GM19395 (cell line): Measurements from ENCODE around the gene TPGS1.

Experiments used
- ATAC-seq: cut with Tn5 transposase; IDR thresholded peaks from one replicate; pipeline ENCODE4 v1.9.1; 2021; ENCODE audit warnings: mild to moderate bottlenecking, moderate library complexity; ENCODE audit not compliant: unreplicated experiment

The TPGS1 gene

DNA sequence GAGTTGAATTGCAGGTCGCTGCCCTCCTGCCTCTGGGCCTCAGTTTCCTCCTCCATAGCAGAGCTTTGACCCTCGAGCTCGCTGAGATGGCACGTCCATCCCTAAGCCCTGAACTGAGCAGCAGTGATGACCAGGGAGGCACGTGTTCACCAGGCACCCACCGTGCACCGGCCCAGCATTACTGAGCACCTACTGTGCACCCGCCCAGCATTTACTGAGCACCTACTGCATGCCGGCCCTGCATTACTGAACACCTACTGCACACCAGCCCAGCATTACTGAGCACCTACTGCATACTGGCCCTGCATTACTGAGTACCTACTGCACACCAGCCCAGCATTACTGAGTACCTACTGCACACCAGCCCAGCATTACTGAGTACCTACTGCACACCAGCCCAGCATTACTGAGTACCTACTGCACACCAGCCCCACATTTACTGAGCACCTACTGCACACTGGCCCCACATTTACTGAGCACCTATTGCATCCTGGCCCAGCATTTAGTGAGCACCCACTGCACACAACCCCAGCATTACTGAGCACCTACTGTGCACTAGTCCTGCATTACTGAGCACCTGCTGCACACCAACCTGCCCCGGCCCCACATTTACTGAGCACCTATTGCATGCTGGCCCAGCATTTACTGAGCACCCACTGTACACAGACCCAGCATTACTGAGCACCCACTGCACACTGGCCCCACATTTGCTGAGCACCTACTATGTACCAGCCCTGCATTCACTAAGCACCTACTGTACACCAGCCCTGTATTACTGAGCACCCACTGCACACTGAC lies 6.3 kb downstream of the TPGS1 start:
- ATAC-seq, result no peak

DNA sequence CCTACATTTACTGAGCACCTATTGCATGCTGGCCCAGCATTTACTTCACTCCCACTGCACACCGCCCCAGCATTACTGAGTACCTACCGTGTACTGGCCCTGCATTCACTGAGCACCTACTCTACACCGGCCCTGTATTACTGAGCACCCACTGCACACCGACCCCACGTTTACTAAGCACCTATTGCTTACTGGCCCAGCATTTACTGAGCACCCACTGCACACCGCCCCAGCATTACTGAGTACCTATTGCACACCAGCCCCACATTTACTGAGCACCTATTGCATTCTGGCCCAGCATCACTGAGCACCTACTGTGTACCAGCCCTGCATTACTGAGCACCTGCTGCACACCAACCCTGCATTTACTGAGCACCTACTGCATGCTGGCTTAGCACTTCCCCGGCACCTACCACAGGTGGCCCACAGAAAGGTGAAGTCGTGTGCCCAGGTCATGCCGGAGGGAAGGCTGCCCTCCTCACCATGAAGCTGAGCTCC lies 6.9 kb downstream of the TPGS1 start:
- ATAC-seq, result no peak

GRCh38 chr19:517721-518597 lies 10.7 kb downstream of the TPGS1 start:
- no peak for ATAC-seq

DNA sequence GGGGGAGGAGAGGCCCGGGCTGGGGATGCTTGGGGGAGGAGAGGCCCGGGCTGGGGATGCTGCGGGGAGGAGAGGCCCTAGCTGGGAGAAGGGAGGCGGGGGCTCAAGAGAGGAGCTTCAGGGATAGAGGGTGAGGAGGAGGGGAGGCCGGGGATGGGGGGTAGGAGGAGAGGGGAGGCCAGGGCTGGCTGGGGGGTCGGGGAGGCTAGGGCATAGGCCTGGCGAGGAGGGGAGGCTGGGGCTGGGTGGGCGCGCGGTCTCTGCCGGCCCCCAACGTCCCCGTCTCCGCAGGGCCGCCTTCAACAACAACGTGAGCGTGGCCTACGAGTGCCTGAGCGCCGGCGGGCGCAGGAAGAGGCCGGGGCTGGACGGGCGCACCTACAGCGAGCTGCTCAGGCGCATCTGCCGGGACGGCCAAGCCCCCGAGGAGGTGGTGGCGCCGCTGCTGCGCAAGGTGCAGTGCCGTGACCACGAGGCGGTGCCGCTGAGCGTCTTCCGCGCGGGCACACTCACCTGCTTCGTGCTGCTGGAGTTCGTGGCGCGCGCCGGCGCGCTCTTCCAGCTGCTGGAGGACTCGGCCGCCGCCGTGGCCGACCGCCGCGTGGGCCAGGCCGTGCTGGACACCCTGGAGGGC lies 11.4 kb downstream of the TPGS1 start:
- no peak for ATAC-seq

- no peak for ATAC-seq
These were observed 12.2 kb downstream of the TPGS1 start for GRCh38 chr19:519449-519865.

- ATAC-seq, result no peak
These were observed 15.4 kb downstream of the TPGS1 start for GRCh38 chr19:522726-523125.

- ATAC-seq, result no peak
These were observed 16.9 kb downstream of the TPGS1 start for GRCh38 chr19:524062-524674.

DNA sequence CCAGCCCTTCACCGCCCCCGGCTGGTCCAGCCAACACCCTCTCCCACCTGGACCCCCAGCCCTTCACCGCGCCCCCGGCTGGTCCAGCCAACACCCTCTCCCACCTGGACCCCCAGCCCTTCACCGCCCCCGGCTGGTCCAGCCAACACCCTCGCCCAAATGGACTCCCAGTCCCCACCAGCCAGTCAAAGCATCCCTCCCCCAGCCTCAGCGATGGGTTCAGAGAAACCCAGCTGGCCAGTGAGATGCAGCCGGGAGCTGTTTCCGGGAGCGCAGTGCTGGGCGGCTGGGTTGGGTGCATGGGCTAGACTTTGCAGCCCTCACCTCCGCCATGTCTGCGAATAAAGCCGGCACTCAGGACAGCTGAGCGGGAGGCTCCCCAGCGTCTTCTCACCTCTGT lies 17.7 kb downstream of the TPGS1 start:
- no peak for ATAC-seq

GRCh38 chr19:525857-526419 lies 18.6 kb downstream of the TPGS1 start:
- ATAC-seq, result no peak

DNA sequence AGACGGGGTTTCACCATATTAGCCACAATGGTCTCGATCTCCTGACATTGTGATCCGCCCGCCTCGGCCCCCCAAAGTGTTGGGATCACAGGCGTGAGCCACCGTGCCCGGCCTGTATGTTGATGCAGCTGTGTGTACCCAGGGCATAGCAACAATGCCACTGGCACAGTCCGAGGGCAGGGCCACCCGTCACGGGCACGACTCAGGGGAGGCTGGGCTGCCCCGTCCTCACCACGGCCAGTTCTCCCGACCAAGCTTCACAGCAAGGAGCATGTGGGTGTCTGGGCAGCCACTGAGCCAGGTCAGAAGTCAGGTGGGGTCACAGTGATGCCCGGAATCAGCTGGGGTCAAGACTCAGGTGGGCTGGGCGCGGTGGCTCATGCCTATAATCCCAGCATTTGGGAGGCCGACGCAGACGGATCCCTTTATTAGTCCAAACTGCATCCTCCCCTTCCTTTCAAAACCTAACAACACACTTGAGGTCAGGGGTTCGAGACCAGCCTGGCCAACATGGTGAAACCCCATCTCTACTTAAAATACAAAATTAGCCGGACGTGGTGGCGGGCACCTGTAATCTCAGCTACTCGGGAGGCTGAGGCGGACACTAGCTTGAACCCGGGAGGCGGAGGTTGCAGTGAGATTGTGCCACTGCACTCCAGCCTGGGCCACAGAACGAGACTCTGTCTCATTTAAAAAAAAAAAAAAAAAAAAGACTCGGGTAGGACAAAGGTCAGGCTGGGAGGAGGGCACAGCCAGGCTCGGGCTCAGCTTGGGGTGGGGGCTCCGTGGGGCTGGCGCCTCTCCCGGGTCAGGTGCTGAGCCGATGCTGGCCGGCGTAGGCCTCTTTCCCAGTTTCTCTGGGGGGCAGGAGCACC lies 23.1 kb downstream of the TPGS1 start:
- no peak for ATAC-seq

DNA sequence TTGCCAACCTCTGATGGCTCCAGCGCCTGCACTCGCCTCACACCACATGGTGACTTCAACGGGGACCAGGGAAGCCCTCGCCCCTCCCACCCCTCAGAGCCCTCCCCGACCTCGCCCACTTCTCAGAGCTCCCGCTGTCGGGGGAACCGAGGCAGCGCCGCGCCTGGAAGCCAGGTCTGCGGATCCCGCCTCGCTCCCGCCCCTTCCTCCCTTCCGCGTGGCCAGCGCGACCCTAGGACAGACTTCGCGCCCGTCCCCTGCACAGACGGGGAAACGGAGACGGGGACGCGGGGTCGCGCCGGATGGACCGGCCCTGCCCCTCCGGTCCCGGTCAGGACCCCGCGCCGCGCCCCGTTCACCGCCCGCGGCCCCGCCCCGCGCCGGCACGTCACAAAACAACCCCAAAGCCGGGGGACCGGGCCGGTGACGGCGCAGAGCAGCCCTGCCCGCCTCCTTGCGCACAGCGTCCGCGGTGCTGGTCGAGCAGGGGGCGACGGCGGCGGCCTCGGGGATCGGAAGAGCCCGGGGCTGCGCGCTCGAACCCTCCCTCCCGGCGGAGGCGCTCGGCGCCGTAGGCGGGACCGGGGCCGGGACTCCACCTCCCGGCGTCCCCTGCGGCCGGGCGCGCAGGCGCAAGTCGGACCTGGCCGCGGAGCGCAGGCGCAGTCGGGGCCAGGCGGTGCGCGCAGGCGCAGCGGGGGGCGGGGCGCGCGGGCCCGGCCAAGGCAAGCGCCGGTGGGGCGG lies 23.9 kb downstream of the TPGS1 start:
- ATAC-seq, result peak; percentile 50

DNA sequence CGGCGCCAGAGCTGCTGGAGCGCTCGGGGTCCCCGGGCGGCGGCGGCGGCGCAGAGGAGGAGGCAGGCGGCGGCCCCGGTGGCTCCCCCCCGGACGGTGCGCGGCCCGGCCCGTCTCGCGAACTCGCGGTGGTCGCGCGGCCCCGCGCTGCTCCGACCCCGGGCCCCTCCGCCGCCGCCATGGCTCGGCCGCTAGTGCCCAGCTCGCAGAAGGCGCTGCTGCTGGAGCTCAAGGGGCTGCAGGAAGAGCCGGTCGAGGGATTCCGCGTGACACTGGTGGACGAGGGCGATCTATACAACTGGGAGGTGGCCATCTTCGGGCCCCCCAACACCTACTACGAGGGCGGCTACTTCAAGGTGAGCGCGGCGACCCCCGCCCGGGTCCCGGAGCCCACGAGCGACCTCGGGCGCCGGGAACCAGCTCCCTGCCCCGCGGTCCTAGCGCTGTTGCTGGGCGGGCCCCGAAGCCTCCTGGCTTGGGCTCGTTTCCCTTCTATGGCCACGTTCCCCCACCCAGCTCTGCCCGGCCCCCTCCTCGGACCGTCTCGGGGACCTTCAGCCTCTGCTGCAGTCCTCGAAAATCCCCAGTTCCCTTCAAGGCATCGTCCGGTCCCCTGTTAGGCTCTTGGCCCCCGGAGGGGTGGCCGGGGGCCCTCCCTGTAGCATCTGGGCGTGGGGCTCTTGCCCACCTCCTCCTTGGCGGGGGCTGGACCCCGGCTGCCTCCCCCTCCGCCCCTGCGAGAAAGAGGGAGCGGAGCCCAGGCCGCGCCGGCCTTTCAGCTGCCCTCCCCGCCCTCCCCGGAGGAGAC lies 24.7 kb downstream of the TPGS1 start, which contains the start of gene CDC34:
CDC34 (plus strand) TSS at position 8 of the 808 bp plus-strand sequence; CDS start at position 180, 172 bp downstream.
- peak; percentile 36 for ATAC-seq

- ATAC-seq, result no peak
These were observed 25.5 kb downstream of the TPGS1 start for GRCh38 chr19:532561-533363.

GRCh38 chr19:533364-534058 lies 26.2 kb downstream of the TPGS1 start:
- no peak for ATAC-seq

DNA sequence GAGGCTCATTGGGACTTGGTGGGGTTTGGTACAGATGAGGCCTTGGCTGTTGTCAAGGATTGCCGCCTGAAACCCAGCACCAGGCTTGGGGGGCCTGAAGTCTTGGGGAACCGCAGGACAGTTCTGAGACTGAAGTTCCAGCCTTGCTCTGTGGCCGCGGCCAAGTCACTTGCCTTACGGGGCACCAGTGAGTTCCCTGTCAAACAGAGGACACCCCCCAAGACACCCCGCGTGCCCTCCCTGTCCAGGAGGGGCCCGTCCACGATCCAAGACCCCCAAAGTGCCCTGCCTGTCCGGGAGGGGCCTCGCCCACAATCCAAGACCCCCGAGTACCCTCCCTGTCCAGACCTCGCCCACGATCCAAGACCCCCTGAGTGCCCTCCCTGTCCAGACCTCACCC lies 26.8 kb downstream of the TPGS1 start:
- ATAC-seq, result no peak

GRCh38 chr19:535017-535835 lies 27.9 kb downstream of the TPGS1 start:
- ATAC-seq, result no peak
